B cell (primary cell): ENCODE results near the gene KPNB1. TPM values are rescaled to one million over a fixed set of nuclear protein-coding genes. Genes with fewer than 3 reads are reported as not detected.

Experiments used
- ATAC-seq: fragments of 200-7000 bp; cut with Tn5 transposase; one replicate; pipeline ENCODE4 v1.10.0; 2021; ENCODE audit warnings: low read depth, mild to moderate bottlenecking, moderate number of reproducible peaks, moderate library complexity
- CTCF ChIA-PET: fragments of 350-600 bp; sonication (Branson Sonifier 250); formaldehyde crosslinking; loops from one replicate; lab custom pipeline; 2021; ENCODE audit warnings: antibody characterized with exemption, inconsistent platforms; lab: Charles Lee
- POLR2A ChIA-PET: fragments of 350-600 bp; sonication (Branson Sonifier 250); formaldehyde crosslinking; loops from one replicate; lab custom pipeline; 2021; ENCODE audit warnings: antibody characterized with exemption; lab: Charles Lee
- DNase-seq: peaks from one replicate; pipeline ENCODE4 v3.0.0; 2013
- H2AFZ ChIP-seq: 2 replicates; pipeline ENCODE4 v1.6.1; 2012; ENCODE audit warnings: mild to moderate bottlenecking, low read depth, low read length; ENCODE audit not compliant: insufficient read depth, poor library complexity, severe bottlenecking
- H3K27ac ChIP-seq, 2 donors: 1 replicate in 1 of 2; 2 replicates in 1 of 2; pipeline ENCODE4 v1.5.1; 2012 to 2013; ENCODE audit warnings: low read length in 2 of 2, mild to moderate bottlenecking in 2 of 2, moderate library complexity in 1 of 2
- H3K27me3 ChIP-seq, 4 experiments: fragments of 200-600 bp in 1 of 4; sonication (generic) in 1 of 4; replicated peaks in 1 of 4; 1 replicate in 2 of 4; 2 replicates in 2 of 4; pipeline versions ENCODE4 v1.6.1 to v1.7.0; 2013 to 2016; ENCODE audit warnings: low read length in 3 of 4, mild to moderate bottlenecking in 2 of 4, mixed read lengths in 1 of 4, moderate library complexity in 1 of 4; ENCODE audit not compliant: insufficient read depth in 4 of 4, control insufficient read depth in 3 of 4; ENCODE audit errors: control extremely low read depth in 1 of 4
- H3K36me3 ChIP-seq, 2 experiments: replicated peaks in 1 of 2; 1 replicate in 1 of 2; 2 replicates in 1 of 2; pipeline versions ENCODE4 v1.6.1 to v1.7.1; 2013; ENCODE audit warnings: low read length in 1 of 2; ENCODE audit not compliant: insufficient read depth in 2 of 2, control insufficient read depth in 1 of 2; ENCODE audit errors: control extremely low read depth in 1 of 2, extremely low read depth in 1 of 2
- H3K4me1 ChIP-seq, 2 donors: fragments of 200-600 bp in 1 of 2; sonication (generic) in 1 of 2; 1 replicate in 1 of 2; 2 replicates in 1 of 2; pipeline versions ENCODE4 v1.5.1 to v1.6.1; 2013 to 2017; ENCODE audit warnings: low read length in 2 of 2; ENCODE audit not compliant: control insufficient read depth in 2 of 2, insufficient read depth in 2 of 2
- H3K4me2 ChIP-seq: replicated peaks from 2 replicates; pipeline ENCODE3; 2012; ENCODE audit warnings: mild to moderate bottlenecking, low read depth, low read length; ENCODE audit not compliant: poor library complexity, severe bottlenecking
- H3K4me3 ChIP-seq, 5 experiments: fragments of 200-600 bp in 1 of 5; sonication (generic) in 1 of 5; 1 replicate in 3 of 5; 2 replicates in 2 of 5; pipeline versions ENCODE4 v1.5.1 to v1.7.0; 2011 to 2016; ENCODE audit warnings: low read length in 4 of 5, mild to moderate bottlenecking in 4 of 5, low read depth in 2 of 5, control low read depth in 1 of 5, moderate library complexity in 1 of 5; ENCODE audit not compliant: insufficient read depth in 1 of 5; ENCODE audit errors: control extremely low read depth in 1 of 5, extremely low read depth in 1 of 5
- H3K79me2 ChIP-seq: fragments of 200-600 bp; sonication (generic); one replicate; pipeline ENCODE4 v1.6.0; 2016; ENCODE audit warnings: low read length; ENCODE audit not compliant: control insufficient read depth, insufficient read depth
- H3K9ac ChIP-seq: fragments of 200-600 bp; sonication (generic); 2 replicates; pipeline ENCODE4 v1.6.1; 2017; ENCODE audit warnings: mild to moderate bottlenecking, low read length, moderate library complexity
- H3K9me3 ChIP-seq, 3 donors: one replicate each; pipeline versions ENCODE4 v1.6.1 to v1.7.1; 2013; ENCODE audit warnings: low read length in 2 of 3; ENCODE audit not compliant: control insufficient read depth in 2 of 3, insufficient read depth in 1 of 3; ENCODE audit errors: control extremely low read depth in 1 of 3
- H4K20me1 ChIP-seq: 2 replicates; pipeline ENCODE4 v1.6.0; 2012; ENCODE audit warnings: mild to moderate bottlenecking, low read length; ENCODE audit not compliant: insufficient read depth, control insufficient read depth, poor library complexity, severe bottlenecking
- H3K27ac Mint-ChIP-seq: one replicate; pipeline ENCODE4 v1.8.0; 2021; ENCODE audit warnings: mixed read lengths
- H3K27me3 Mint-ChIP-seq: one replicate; pipeline ENCODE4 v1.8.0; 2021; ENCODE audit warnings: mixed read lengths
- H3K4me1 Mint-ChIP-seq: one replicate; pipeline ENCODE4 v1.8.0; 2021; ENCODE audit warnings: mixed read lengths
- H3K4me3 Mint-ChIP-seq: one replicate; pipeline ENCODE4 v1.8.0; 2021; ENCODE audit warnings: mixed read lengths
- H3K9me3 Mint-ChIP-seq: one replicate; pipeline ENCODE4 v1.8.0; 2022; ENCODE audit warnings: mixed read lengths; ENCODE audit not compliant: insufficient read depth
- EZH2 ChIP-seq: IDR thresholded peaks from 2 replicates; pipeline ENCODE4 v1.6.1; 2012; ENCODE audit warnings: borderline replicate concordance, low read depth, mild to moderate bottlenecking, moderate library complexity, low read length; ENCODE audit not compliant: insufficient read depth, poor library complexity, severe bottlenecking
- WGBS: methylation state at CpG from one replicate; pipeline ENCODE4 v1.1.5; 2013; ENCODE audit warnings: missing lambda C conversion rate; ENCODE audit not compliant: insufficient coverage; 5-methylcytosine and 5-hydroxymethylcytosine counted together
- intact Hi-C: fragments of 100-400 bp; cut with micrococcal nuclease; formaldehyde crosslinking; loops from one replicate; pipeline ENCODE4 v1.10.0; 2022
- polyA plus RNA-seq: library from polyadenylated mRNA; depleted of rRNA; stranded (reverse); fragments of >200 nt; gene quantifications from 2 replicates; pipeline ENCODE4 v1.2.3, GENCODE V29; 2012
- total RNA-seq, 2 donors: library from RNA; stranded (reverse); fragments of 120-200 nt in 1 of 2; gene quantifications; 1 replicate in 1 of 2; 2 replicates in 1 of 2; pipeline versions ENCODE4 v1.2.3 to v1.2.4, GENCODE V29; 2013 to 2022
- TF ChIP-seq, protein P1 (sequence below): fragments of 200-600 bp; IDR thresholded peaks from one replicate; pipeline ENCODE4 v1.8.0; 2022; ENCODE audit warnings: antibody characterized with exemption, mild to moderate bottlenecking

The KPNB1 gene
- total and polyA plus RNA-seq, 2 donors (not counting 1 experiment from before 2014, with no cell fraction given), result 60.6 to 278 TPM

- H3K4me1 ChIP-seq, result peaks cover 22 to 57% of the 10 kb centered on the region in 2 donors
- Mint-ChIP-seq H3K4me3 (peak overlapping the region; percentile 26), H3K4me1 (peaks cover 45% of the 10 kb centered on the region), H3K27me3 (no peaks in the 10 kb centered on the region), H3K27ac (peak overlapping the region; percentile 51), H3K9me3 (no peaks in the 10 kb centered on the region)
- no peak for TF ChIP-seq EZH2
- TF ChIP-seq, protein P1, sequence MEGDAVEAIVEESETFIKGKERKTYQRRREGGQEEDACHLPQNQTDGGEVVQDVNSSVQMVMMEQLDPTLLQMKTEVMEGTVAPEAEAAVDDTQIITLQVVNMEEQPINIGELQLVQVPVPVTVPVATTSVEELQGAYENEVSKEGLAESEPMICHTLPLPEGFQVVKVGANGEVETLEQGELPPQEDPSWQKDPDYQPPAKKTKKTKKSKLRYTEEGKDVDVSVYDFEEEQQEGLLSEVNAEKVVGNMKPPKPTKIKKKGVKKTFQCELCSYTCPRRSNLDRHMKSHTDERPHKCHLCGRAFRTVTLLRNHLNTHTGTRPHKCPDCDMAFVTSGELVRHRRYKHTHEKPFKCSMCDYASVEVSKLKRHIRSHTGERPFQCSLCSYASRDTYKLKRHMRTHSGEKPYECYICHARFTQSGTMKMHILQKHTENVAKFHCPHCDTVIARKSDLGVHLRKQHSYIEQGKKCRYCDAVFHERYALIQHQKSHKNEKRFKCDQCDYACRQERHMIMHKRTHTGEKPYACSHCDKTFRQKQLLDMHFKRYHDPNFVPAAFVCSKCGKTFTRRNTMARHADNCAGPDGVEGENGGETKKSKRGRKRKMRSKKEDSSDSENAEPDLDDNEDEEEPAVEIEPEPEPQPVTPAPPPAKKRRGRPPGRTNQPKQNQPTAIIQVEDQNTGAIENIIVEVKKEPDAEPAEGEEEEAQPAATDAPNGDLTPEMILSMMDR, result no peak
- H3K4me2 ChIP-seq, result no peak overlapping the region
- no peaks in the 10 kb centered on the region for H3K36me3 ChIP-seq
- peaks cover 3% of the 10 kb centered on the region for H3K79me2 ChIP-seq
- DNase-seq (peak; percentile 28), ATAC-seq (no peak)
- ChIA-PET CTCF (interaction anchor here (0.6 to 7.0 kb wide), 17 partner anchors 9 to 104 kb away, joined by 3 to 108 read pairs (median 4); partner anchors contain the start of gene TBX21), POLR2A (interaction anchor here (0.7 kb wide), 2 partner anchors 17 to 48 kb away, joined by 6 to 8 read pairs; no protein-coding TSS in a partner anchor)
- no peak overlapping the region for H3K4me3 ChIP-seq
- H3K27me3 ChIP-seq, result peaks cover 0 to 3% (median 1%) of the 10 kb centered on the region in 4 experiments
- no peak overlapping the region for H2AFZ ChIP-seq
- H3K9me3 ChIP-seq, result no peaks in the 10 kb centered on the region
- H3K9ac ChIP-seq, result no peak overlapping the region
- no peak overlapping the region for H3K27ac ChIP-seq
- peaks cover 4% of the 10 kb centered on the region for H4K20me1 ChIP-seq
- intact Hi-C loops, result loop anchor here (10.0 kb wide), 1 partner anchor 108 kb away; no protein-coding TSS in a partner anchor
- WGBS, result 62% methylated on average over 9 of the region's 11 CpGs
Measured at GRCh38 chr17:47696717-47697642, 47.3 kb downstream of the KPNB1 start.
